ENCODE measurements around the gene IRF8. TPM values are rescaled to one million over a fixed set of nuclear protein-coding genes. Genes with fewer than 3 reads are reported as not detected.

The IRF8 gene, protein sequence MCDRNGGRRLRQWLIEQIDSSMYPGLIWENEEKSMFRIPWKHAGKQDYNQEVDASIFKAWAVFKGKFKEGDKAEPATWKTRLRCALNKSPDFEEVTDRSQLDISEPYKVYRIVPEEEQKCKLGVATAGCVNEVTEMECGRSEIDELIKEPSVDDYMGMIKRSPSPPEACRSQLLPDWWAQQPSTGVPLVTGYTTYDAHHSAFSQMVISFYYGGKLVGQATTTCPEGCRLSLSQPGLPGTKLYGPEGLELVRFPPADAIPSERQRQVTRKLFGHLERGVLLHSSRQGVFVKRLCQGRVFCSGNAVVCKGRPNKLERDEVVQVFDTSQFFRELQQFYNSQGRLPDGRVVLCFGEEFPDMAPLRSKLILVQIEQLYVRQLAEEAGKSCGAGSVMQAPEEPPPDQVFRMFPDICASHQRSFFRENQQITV
- 0.19 TPM in 1 of 2 replicates, not detected in the other for total RNA-seq (2021)
- percentile 11 among the genes with signal in this experiment for Bru-seq, nascent RNA
- BruChase-seq, experiment 1, labeled RNA remaining after a 2-hour chase: percentile 7 among the genes with signal in this experiment
- not detected for BruChase-seq, experiment 2, labeled RNA remaining after a 6-hour chase
- long read RNA-seq: 0 reads

GRCh38 chr16:85898521-85899442, at the start of gene IRF8:
Gene IRF8 (plus strand): TSS chr16:85899162. CDS start chr16:85903016, 3,854 bp downstream.
- H3K27ac ChIP-seq (ENCODE audit: low read depth, low read length, poor library complexity, severe bottlenecking): no peak within 1 kb of the TSS
- peak within 1 kb of the TSS; percentile 39 for H3K4me3 ChIP-seq (ENCODE audit: low read depth, low read length, poor library complexity, severe bottlenecking)

DNA sequence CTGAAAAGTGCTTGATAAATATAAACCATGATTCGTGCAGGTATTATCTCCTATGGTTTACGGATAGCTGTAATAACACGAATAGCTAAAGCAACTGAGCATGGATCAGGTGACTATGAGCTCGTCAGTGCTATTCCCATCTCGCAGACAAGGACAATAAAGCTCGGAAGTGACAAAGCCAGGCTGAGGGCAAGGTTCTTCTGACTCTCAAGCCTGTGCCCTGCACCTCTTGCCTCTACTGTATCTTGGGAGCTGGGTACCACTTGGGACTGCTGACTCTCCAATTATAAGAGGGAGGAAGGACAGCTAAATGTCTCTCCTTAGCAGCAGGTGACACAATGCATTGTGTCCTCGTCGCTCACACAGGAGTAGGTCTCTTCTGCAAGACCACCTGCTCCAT, 49.6 kb upstream of the IRF8 start:
- no peaks in the 10 kb centered on the region for H3K4me1 ChIP-seq (ENCODE audit: insufficient read depth, low read length, poor library complexity, severe bottlenecking)
- ChIA-PET CTCF (interaction anchor here (0.6 kb wide), 1 partner anchor 30 kb away, joined by 3 read pairs; no protein-coding TSS in a partner anchor), POLR2A (ENCODE audit: low non-redundant PET) (no interaction called here)
- no peak overlapping the region for H3K27ac ChIP-seq (ENCODE audit: low read depth, low read length, poor library complexity, severe bottlenecking)
- H3K4me3 ChIP-seq (ENCODE audit: low read depth, low read length, poor library complexity, severe bottlenecking): no peak overlapping the region
- no peaks in the 10 kb centered on the region for H3K9me3 ChIP-seq (ENCODE audit: low read depth, low read length, poor library complexity, severe bottlenecking)
- intact Hi-C loops (cut with micrococcal nuclease; ENCODE audit: unreplicated experiment): no loop called here
- TF ChIP-seq, protein P1, sequence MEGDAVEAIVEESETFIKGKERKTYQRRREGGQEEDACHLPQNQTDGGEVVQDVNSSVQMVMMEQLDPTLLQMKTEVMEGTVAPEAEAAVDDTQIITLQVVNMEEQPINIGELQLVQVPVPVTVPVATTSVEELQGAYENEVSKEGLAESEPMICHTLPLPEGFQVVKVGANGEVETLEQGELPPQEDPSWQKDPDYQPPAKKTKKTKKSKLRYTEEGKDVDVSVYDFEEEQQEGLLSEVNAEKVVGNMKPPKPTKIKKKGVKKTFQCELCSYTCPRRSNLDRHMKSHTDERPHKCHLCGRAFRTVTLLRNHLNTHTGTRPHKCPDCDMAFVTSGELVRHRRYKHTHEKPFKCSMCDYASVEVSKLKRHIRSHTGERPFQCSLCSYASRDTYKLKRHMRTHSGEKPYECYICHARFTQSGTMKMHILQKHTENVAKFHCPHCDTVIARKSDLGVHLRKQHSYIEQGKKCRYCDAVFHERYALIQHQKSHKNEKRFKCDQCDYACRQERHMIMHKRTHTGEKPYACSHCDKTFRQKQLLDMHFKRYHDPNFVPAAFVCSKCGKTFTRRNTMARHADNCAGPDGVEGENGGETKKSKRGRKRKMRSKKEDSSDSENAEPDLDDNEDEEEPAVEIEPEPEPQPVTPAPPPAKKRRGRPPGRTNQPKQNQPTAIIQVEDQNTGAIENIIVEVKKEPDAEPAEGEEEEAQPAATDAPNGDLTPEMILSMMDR (conservative IDR thresholded peaks at IDR 0.05; ENCODE audit: low read depth, low read length): no peak
- no peak for TF ChIP-seq EZH2 (IDR thresholded peaks at IDR 0.05; ENCODE audit: borderline replicate concordance, low read depth, low read length, poor library complexity, severe bottlenecking)
- no peaks in the 10 kb centered on the region for H3K36me3 ChIP-seq (ENCODE audit: insufficient read depth, low read length, poor library complexity, severe bottlenecking)
- no peak for DNase-seq (ENCODE audit: low spot score)
- peaks cover 51% of the 10 kb centered on the region for H3K27me3 ChIP-seq (replicated peaks; ENCODE audit: insufficient read depth, low read depth, low read length, poor library complexity)
- BruUV-seq (replicated peaks): no TSS peak

More at GRCh38 chr16:85898521-85899442, at the start of gene IRF8:
- POLR2A ChIA-PET (ENCODE audit: low non-redundant PET): no interaction called here
- intact Hi-C loops (cut with micrococcal nuclease; ENCODE audit: unreplicated experiment): no loop called here
- TF ChIP-seq, protein P1 (conservative IDR thresholded peaks at IDR 0.05; ENCODE audit: low read depth, low read length): no peak
- peak; percentile 98 for TF ChIP-seq EZH2 (IDR thresholded peaks at IDR 0.05; ENCODE audit: borderline replicate concordance, low read depth, low read length, poor library complexity, severe bottlenecking)
- H3K36me3 ChIP-seq (ENCODE audit: insufficient read depth, low read length, poor library complexity, severe bottlenecking): no peaks in the 10 kb centered on the region
- peak; percentile 27 for DNase-seq (ENCODE audit: low spot score)
- no peaks in the 10 kb centered on the region for H3K9me3 ChIP-seq (ENCODE audit: low read depth, low read length, poor library complexity, severe bottlenecking)
- CTCF ChIA-PET: no interaction called here
- peaks cover 89% of the 10 kb centered on the region for H3K27me3 ChIP-seq (replicated peaks; ENCODE audit: insufficient read depth, low read depth, low read length, poor library complexity)
- H3K4me1 ChIP-seq (ENCODE audit: insufficient read depth, low read length, poor library complexity, severe bottlenecking): no peaks in the 10 kb centered on the region
- BruUV-seq (replicated peaks): no TSS peak

- Histone ChIP-seq H3K4me3 (ENCODE audit: low read depth, low read length, poor library complexity, severe bottlenecking) (no peak overlapping the region), H3K27me3 (replicated peaks; ENCODE audit: insufficient read depth, low read depth, low read length, poor library complexity) (peaks cover 42% of the 10 kb centered on the region), H3K27ac (ENCODE audit: low read depth, low read length, poor library complexity, severe bottlenecking) (no peak overlapping the region), H3K36me3 (ENCODE audit: insufficient read depth, low read length, poor library complexity, severe bottlenecking) (no peaks in the 10 kb centered on the region), H3K4me1 (ENCODE audit: insufficient read depth, low read length, poor library complexity, severe bottlenecking) (no peaks in the 10 kb centered on the region), H3K9me3 (ENCODE audit: low read depth, low read length, poor library complexity, severe bottlenecking) (no peaks in the 10 kb centered on the region)
- TF ChIP-seq EZH2 (IDR thresholded peaks at IDR 0.05; ENCODE audit: borderline replicate concordance, low read depth, low read length, poor library complexity, severe bottlenecking): no peak
- TF ChIP-seq, protein P1 (conservative IDR thresholded peaks at IDR 0.05; ENCODE audit: low read depth, low read length): no peak
- ChIA-PET CTCF (no interaction called here), POLR2A (ENCODE audit: low non-redundant PET) (no interaction called here)
- intact Hi-C loops (cut with micrococcal nuclease; ENCODE audit: unreplicated experiment): no loop called here
- DNase-seq (ENCODE audit: low spot score): no peak
- no TSS peak for BruUV-seq (replicated peaks)
Observed at GRCh38 chr16:85850344-85850880, 48.5 kb upstream of the IRF8 start.

All from A673 (cell line).